Osteocyte (in vitro differentiated cells): ENCODE measurements around the gene CYTH3. TPM values are rescaled to one million over a fixed set of nuclear protein-coding genes. Genes with fewer than 3 reads are reported as not detected.

Experiments used
- DNase-seq: peaks from one replicate; pipeline ENCODE4 v3.0.0; 2021; ENCODE audit warnings: mixed read lengths; ENCODE audit not compliant: unreplicated experiment; ENCODE audit errors: extremely low spot score
- H3K27ac Mint-ChIP-seq: one replicate; pipeline ENCODE4 v1.8.0; 2021; ENCODE audit warnings: mild to moderate bottlenecking, mixed read lengths; ENCODE audit not compliant: unreplicated experiment
- H3K27me3 Mint-ChIP-seq: one replicate; pipeline ENCODE4 v1.8.0; 2021; ENCODE audit warnings: mixed read lengths; ENCODE audit not compliant: unreplicated experiment
- H3K36me3 Mint-ChIP-seq: one replicate; pipeline ENCODE4 v1.8.0; 2021; ENCODE audit warnings: mixed read lengths; ENCODE audit not compliant: unreplicated experiment
- H3K4me1 Mint-ChIP-seq: one replicate; pipeline ENCODE4 v1.8.0; 2021; ENCODE audit warnings: mixed read lengths; ENCODE audit not compliant: unreplicated experiment
- H3K4me3 Mint-ChIP-seq: one replicate; pipeline ENCODE4 v1.8.0; 2021; ENCODE audit warnings: mild to moderate bottlenecking, moderate library complexity, mixed read lengths; ENCODE audit not compliant: unreplicated experiment
- H3K9me3 Mint-ChIP-seq: one replicate; pipeline ENCODE4 v1.8.0; 2021; ENCODE audit warnings: mixed read lengths; ENCODE audit not compliant: unreplicated experiment
- CTCF ChIP-seq: fragments of 200-600 bp; sonication (generic); IDR thresholded peaks from 2 replicates; pipeline ENCODE4 v1.5.0; 2021; ENCODE audit warnings: antibody characterized with exemption, mild to moderate bottlenecking, moderate library complexity
- total RNA-seq: library from RNA; stranded (reverse); gene quantifications from 2 replicates; pipeline ENCODE4 v1.2.1, GENCODE V29; 2021

The CYTH3 gene
- total RNA-seq, 1 donor from 2014 or later = 63.9 TPM

GRCh38 chr7:6160191-6160623 lies 112.2 kb downstream of the CYTH3 start:
- Mint-ChIP-seq H3K27ac (peak overlapping the region; percentile 78), H3K27me3 (no peaks in the 10 kb centered on the region), H3K9me3 (no peaks in the 10 kb centered on the region), H3K4me1 (peaks cover 14% of the 10 kb centered on the region), H3K36me3 (peaks cover 35% of the 10 kb centered on the region), H3K4me3 (no peak overlapping the region)
- peak; percentile 93 for TF ChIP-seq CTCF
- no peak for DNase-seq

GRCh38 chr7:6159524-6160031 lies 112.8 kb downstream of the CYTH3 start:
- Mint-ChIP-seq H3K4me1 (peaks cover 9% of the 10 kb centered on the region), H3K27ac (peak overlapping the region; percentile 78), H3K9me3 (no peaks in the 10 kb centered on the region), H3K36me3 (peaks cover 31% of the 10 kb centered on the region), H3K4me3 (no peak overlapping the region), H3K27me3 (no peaks in the 10 kb centered on the region)
- TF ChIP-seq CTCF = no peak
- no peak for DNase-seq

GRCh38 chr7:6159097-6159483 lies 113.3 kb downstream of the CYTH3 start:
- H3K4me3 Mint-ChIP-seq = no peak overlapping the region
- no peaks in the 10 kb centered on the region for H3K9me3 Mint-ChIP-seq
- H3K27ac Mint-ChIP-seq = peak overlapping the region; percentile 78
- no peaks in the 10 kb centered on the region for H3K27me3 Mint-ChIP-seq
- peaks cover 29% of the 10 kb centered on the region for H3K36me3 Mint-ChIP-seq
- no peak for DNase-seq
- H3K4me1 Mint-ChIP-seq = peaks cover 6% of the 10 kb centered on the region
- no peak for TF ChIP-seq CTCF

GRCh38 chr7:6158424-6159096 lies 113.9 kb downstream of the CYTH3 start:
- Mint-ChIP-seq H3K27ac (peak overlapping the region; percentile 31), H3K36me3 (peaks cover 29% of the 10 kb centered on the region), H3K4me1 (peaks cover 6% of the 10 kb centered on the region)

More at GRCh38 chr7:6158424-6159096, 113.9 kb downstream of the CYTH3 start:
- DNase-seq = no peak
- no peak for TF ChIP-seq CTCF
- H3K9me3 Mint-ChIP-seq = no peaks in the 10 kb centered on the region
- H3K27me3 Mint-ChIP-seq = no peaks in the 10 kb centered on the region
- no peak overlapping the region for H3K4me3 Mint-ChIP-seq
